GM12878 (cell line): ENCODE results near the gene NPHS2. TPM values are rescaled to one million over a fixed set of nuclear protein-coding genes. Genes with fewer than 3 reads are reported as not detected.
A peak's percentile ranks its signal among the peaks of the same experiment; 100 is the strongest.

Source experiments
- ATAC-seq: fragments of 200-7000 bp; cut with Tn5 transposase; 3 replicates; pipeline ENCODE4 v1.9.1; 2020; ENCODE audit warnings: mild to moderate bottlenecking, moderate library complexity
- Bru-seq: library from RNA; stranded (reverse); fragments of 400-500 nt; gene quantifications from one replicate; lab custom pipeline; 2021; lab: Mats Ljungman, UMichigan
- BruChase-seq, 2 experiments: library from RNA; stranded (reverse); fragments of 400-500 nt; gene quantifications; one replicate each; lab custom pipeline; 2021; lab: Mats Ljungman, UMichigan
- BruUV-seq: library from RNA; stranded (reverse); fragments of 400-500 nt; replicated peaks from 2 replicates; lab custom pipeline; 2021; lab: Mats Ljungman, UMichigan
- CTCF ChIA-PET: fragments of 300-600 bp; sonication (Branson Sonifier 250); formaldehyde crosslinking; extraction: SDS; loops from one replicate; lab custom pipeline; 2021; ENCODE audit warnings: inconsistent platforms; lab: Yijun Ruan, JAX
- POLR2A ChIA-PET: fragments of 350-600 bp; formaldehyde crosslinking; extraction: SDS; loops from one replicate; lab custom pipeline; 2021; ENCODE audit warnings: inconsistent platforms; lab: Charles Lee
- RAD21 ChIA-PET: fragments of 300-600 bp; sonication (Branson Sonifier 250); formaldehyde crosslinking; loops from one replicate; lab custom pipeline; 2023; ENCODE audit warnings: antibody characterized with exemption; ENCODE audit not compliant: unreplicated experiment; lab: Charles Lee
- SMC1A ChIA-PET: fragments of 300-600 bp; sonication (Branson Sonifier 250); formaldehyde crosslinking; loops from one replicate; lab custom pipeline; 2023; ENCODE audit not compliant: unreplicated experiment, uncharacterized antibody; lab: Charles Lee
- DNase-seq: peaks from one replicate; pipeline ENCODE4 v3.0.0-alpha.2; 2011; ENCODE audit warnings: low read depth, low spot score
- FAIRE-seq: peaks from 3 replicates; lab custom pipeline; 2011; peaks lifted over from hg19 to GRCh38; lab: Jason Lieb, UNC
- H2AFZ ChIP-seq: 2 replicates; pipeline ENCODE4 v1.6.0; 2011; ENCODE audit warnings: low read depth, low read length, control low read depth; ENCODE audit not compliant: control insufficient read depth
- H3K27ac ChIP-seq: 2 replicates; pipeline ENCODE4 v1.5.1; 2011; ENCODE audit warnings: control low read depth; ENCODE audit not compliant: control insufficient read depth, insufficient read depth
- H3K27me3 ChIP-seq, 2 experiments: replicated peaks in 1 of 2; 2 replicates each; pipeline versions ENCODE4 v1.6.0 to v1.6.1; 2011; ENCODE audit warnings: low read length in 1 of 2; ENCODE audit not compliant: control insufficient read depth in 2 of 2, insufficient read depth in 2 of 2
- H3K36me3 ChIP-seq, 2 experiments: 2 replicates each; pipeline ENCODE4 v1.5.1; 2011; ENCODE audit warnings: low read length in 1 of 2; ENCODE audit not compliant: control insufficient read depth in 2 of 2, insufficient read depth in 2 of 2
- H3K4me1 ChIP-seq: 2 replicates; pipeline ENCODE4 v1.6.1; 2011; ENCODE audit warnings: mild to moderate bottlenecking, low read length, moderate library complexity, mixed read lengths; ENCODE audit not compliant: control insufficient read depth, insufficient read depth
- H3K4me2 ChIP-seq: 2 replicates; pipeline ENCODE4 v1.6.0; 2011; ENCODE audit warnings: control low read depth; ENCODE audit not compliant: control insufficient read depth, insufficient read depth
- H3K4me3 ChIP-seq: fragments of 200-600 bp; sonication (generic); 2 replicates; pipeline ENCODE4 v1.5.1; 2016
- H3K79me2 ChIP-seq: 2 replicates; pipeline ENCODE4 v1.6.0; 2011; ENCODE audit warnings: low read length; ENCODE audit not compliant: control insufficient read depth, insufficient read depth
- H3K9ac ChIP-seq: 2 replicates; pipeline ENCODE4 v1.8.0; 2011; ENCODE audit warnings: low read length, control low read depth, mixed read lengths; ENCODE audit not compliant: control insufficient read depth, insufficient read depth
- H3K9me3 ChIP-seq: replicated peaks from 3 replicates; pipeline ENCODE4 v1.5.1; 2011; ENCODE audit warnings: mild to moderate bottlenecking, low read length; ENCODE audit not compliant: control insufficient read depth, insufficient read depth
- H4K20me1 ChIP-seq: 2 replicates; pipeline ENCODE4 v1.6.0; 2011; ENCODE audit not compliant: control insufficient read depth, insufficient read depth
- BMI1 ChIP-seq: fragments of 450-650 bp; IDR thresholded peaks from 2 replicates; pipeline ENCODE4 v1.6.1; 2016; ENCODE audit warnings: mild to moderate bottlenecking, moderate library complexity, borderline replicate concordance
- CBX5 ChIP-seq: sonication (generic); IDR thresholded peaks from 2 replicates; pipeline ENCODE4 v1.6.1; 2016; ENCODE audit warnings: low read depth, moderate library complexity, mild to moderate bottlenecking, inconsistent platforms
- ESRRA ChIP-seq: IDR thresholded peaks from 2 replicates; pipeline ENCODE4 v1.6.1; 2012; ENCODE audit warnings: mild to moderate bottlenecking, low read length, improper control_type of control experiment
- KAT2A ChIP-seq: conservative IDR thresholded peaks from 2 replicates; pipeline ENCODE4 v1.6.1; 2011; ENCODE audit warnings: low read depth, low read length; ENCODE audit not compliant: control insufficient read depth
- LARP7 ChIP-seq: fragments of 450-650 bp; IDR thresholded peaks from 2 replicates; pipeline ENCODE4 v1.6.1; 2017; ENCODE audit warnings: mild to moderate bottlenecking
- NBN ChIP-seq: fragments of 450-650 bp; IDR thresholded peaks from 2 replicates; pipeline ENCODE4 v1.6.1; 2016
- NFIC ChIP-seq: IDR thresholded peaks from 2 replicates; pipeline ENCODE4 v1.6.1; 2012; ENCODE audit warnings: low read depth, mild to moderate bottlenecking, inconsistent platforms, low read length, moderate library complexity
- RBBP5 ChIP-seq: fragments of 200-600 bp; sonication (generic); conservative IDR thresholded peaks from 2 replicates; pipeline ENCODE4 v1.6.1; 2016
- STAT3 ChIP-seq: IDR thresholded peaks from 2 replicates; pipeline ENCODE4 v1.6.1; 2011; ENCODE audit warnings: low read depth, low read length, improper control_type of control experiment
- WRNIP1 ChIP-seq: IDR thresholded peaks from 2 replicates; pipeline ENCODE4 v1.6.1; 2011; ENCODE audit warnings: low read depth, low read length, improper control_type of control experiment, borderline replicate concordance
- ZNF207 ChIP-seq: fragments of 450-650 bp; IDR thresholded peaks from 2 replicates; pipeline ENCODE4 v1.6.1; 2014; ENCODE audit warnings: antibody characterized with exemption, mild to moderate bottlenecking, borderline replicate concordance
- ZSCAN29 ChIP-seq: fragments of 450-650 bp; IDR thresholded peaks from 2 replicates; pipeline ENCODE4 v1.6.1; 2017; ENCODE audit warnings: mild to moderate bottlenecking, moderate library complexity
- ZZZ3 ChIP-seq: IDR thresholded peaks from 2 replicates; pipeline ENCODE4 v1.6.1; 2011; ENCODE audit warnings: low read depth; ENCODE audit not compliant: control insufficient read depth, insufficient read length
- WGBS: methylation state at CpG from one replicate; pipeline ENCODE4 v1.1.6; 2016; ENCODE audit warnings: low lambda C conversion rate; ENCODE audit not compliant: insufficient replicate concordance, insufficient coverage; ENCODE audit errors: missing lambda C conversion rate; 5-methylcytosine and 5-hydroxymethylcytosine counted together
- in situ Hi-C: fragments of 300-500 bp; cut with MboI; formaldehyde crosslinking; loops from 9 replicates; pipeline ENCODE4 v1.14.3; 2018; ENCODE audit warnings: mixed read lengths
- intact Hi-C: fragments of 100-400 bp; cut with micrococcal nuclease; formaldehyde crosslinking; loops from one replicate; pipeline ENCODE4 v1.14.2; 2022; ENCODE audit not compliant: unreplicated experiment
- long read RNA-seq, 2 experiments: library from polyadenylated mRNA; unstranded; transcript quantifications; one replicate each; pipeline ENCODE4 v2.0.0, GENCODE V29; 2019 to 2020
- polyA minus RNA-seq, 3 experiments: library from RNA; depleted of rRNA, polyadenylated mRNA; stranded (reverse); fragments of >200 nt; gene quantifications; 2 replicates each; pipeline ENCODE4 v1.2.3, GENCODE V29; 2011
- polyA plus RNA-seq, 11 experiments: library from polyadenylated mRNA; depleted of rRNA in 4 of 11; unstranded in 6 of 11; stranded (reverse) in 5 of 11; fragments of >200 nt; fragmentation: Nextera tagmentation in 4 of 11; fragmentation: Illumina TruSeq in 1 of 11; extraction: Ambion mirVana in 4 of 11; extraction: Trizol in 1 of 11; gene quantifications; 1 replicate in 1 of 11; 2 replicates in 10 of 11; pipeline versions ENCODE4 v1.2.1 to v1.2.3, GENCODE V29; 2011 to 2016; ENCODE audit warnings: inconsistent platforms in 2 of 11, missing spikeins in 2 of 11, low read depth in 1 of 11
- total RNA-seq, 4 experiments: library from RNA; depleted of rRNA in 3 of 4; stranded (reverse); fragments of >200 nt in 3 of 4; fragmentation: Illumina TruSeq in 1 of 4; extraction: Trizol in 1 of 4; gene quantifications; 2 replicates each; pipeline versions ENCODE4 v1.2.1 to v1.2.3, GENCODE V29; 2013 to 2021
- TF ChIP-seq, protein P1 (sequence below): fragments of 450-650 bp; formaldehyde crosslinking; IDR thresholded peaks from 2 replicates; pipeline ENCODE4 v1.4.0; 2022; ENCODE audit warnings: mild to moderate bottlenecking, moderate library complexity
- TF ChIP-seq, protein P2 (sequence below): fragments of 450-650 bp; IDR thresholded peaks from 2 replicates; pipeline ENCODE4 v1.6.1; 2016; ENCODE audit warnings: mild to moderate bottlenecking
- TF ChIP-seq, protein P3 (sequence below): IDR thresholded peaks from 2 replicates; pipeline ENCODE4 v1.6.1; 2011; ENCODE audit warnings: mild to moderate bottlenecking, low read depth, low read length, moderate library complexity; ENCODE audit not compliant: insufficient replicate concordance

NPHS2 gene
- total RNA-seq (2013; cell fraction: nucleolus; rRNA removed): not detected in 2 replicates
- total RNA-seq (2014; rRNA removed) (not detected in 2 replicates), total RNA-seq (2014; rRNA removed; fragmentation: Illumina TruSeq; extraction: Trizol) (not detected in 2 replicates), total RNA-seq (2021) (not detected in 2 replicates), polyA plus RNA-seq (2011; rRNA removed) (not detected in 2 replicates), polyA plus RNA-seq (2014; fragmentation: Illumina TruSeq; extraction: Trizol) (not detected in 2 replicates), polyA plus RNA-seq (2014; fragmentation: Nextera tagmentation; extraction: Ambion mirVana) (not detected), polyA plus RNA-seq (2014; rRNA removed) (not detected in 2 replicates), polyA plus RNA-seq (2016; fragmentation: Nextera tagmentation; extraction: Ambion mirVana) (not detected), polyA minus RNA-seq (2011; rRNA and poly(A)+ RNA removed) (not detected in 2 replicates), Bru-seq, nascent RNA (not detected), BruChase-seq, experiment 1, labeled RNA remaining after a 6-hour chase (not detected), BruChase-seq, experiment 2, labeled RNA remaining after a 2-hour chase (percentile 5 among the genes with signal in this experiment)
- not detected for polyA plus RNA-seq (2011; ENCODE audit: low read depth)
- polyA plus RNA-seq (2011; cell fraction: cytosol; rRNA removed): not detected in 2 replicates
- not detected in 2 replicates for polyA plus RNA-seq (2011; cell fraction: nucleus; rRNA removed)
- not detected in 2 replicates for polyA plus RNA-seq (2012)
- not detected in 2 replicates for polyA minus RNA-seq (2011; cell fraction: cytosol; rRNA and poly(A)+ RNA removed)
- not detected in 2 replicates for polyA minus RNA-seq (2011; cell fraction: nucleus; rRNA and poly(A)+ RNA removed)
- long read RNA-seq, experiment 1: 0 reads
- long read RNA-seq, experiment 2: 0 reads

DNA sequence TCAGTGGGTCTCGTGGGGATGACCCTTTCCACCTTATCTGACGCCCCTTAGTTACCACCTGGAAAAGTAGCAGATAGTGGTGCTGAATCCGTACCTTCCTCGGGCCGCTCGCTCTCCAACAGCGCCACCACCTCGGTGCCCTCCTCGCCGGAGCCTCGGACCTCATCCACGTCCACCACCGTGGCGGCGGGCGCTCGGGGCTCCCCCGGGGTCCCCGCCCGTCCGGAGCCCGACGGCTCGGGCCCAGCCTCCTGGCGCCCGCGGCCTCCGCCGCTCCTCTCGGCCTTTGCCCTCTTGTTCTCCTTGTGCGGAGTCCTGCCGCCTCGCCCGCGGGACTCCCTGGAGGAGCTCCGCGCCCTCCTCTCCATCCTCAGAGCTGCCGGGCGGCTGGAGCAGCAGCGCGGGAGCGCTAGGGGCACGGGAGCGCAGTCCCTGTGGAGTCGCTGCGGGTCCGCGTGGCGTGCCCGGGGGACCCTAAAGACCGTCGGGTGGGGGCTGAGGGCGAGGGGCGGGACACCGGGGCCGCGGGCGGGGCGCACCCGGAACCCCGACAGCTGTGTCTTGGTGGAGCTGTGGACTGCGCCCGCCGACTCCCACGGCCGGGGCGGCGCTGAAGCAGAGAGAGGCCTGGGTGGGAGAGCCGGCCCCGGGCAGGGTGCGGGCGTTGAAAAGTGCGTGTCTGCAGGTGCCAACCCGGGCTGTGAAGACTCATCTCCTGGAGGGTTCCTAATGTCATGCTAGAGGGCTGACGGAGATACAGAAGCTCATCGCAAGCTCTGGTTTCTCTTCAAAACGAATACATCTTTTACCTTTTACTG is at the start of gene NPHS2:
NPHS2 (minus strand) TSS at position 452 of the 818 bp plus-strand sequence; CDS start at position 368, 84 bp downstream.
- SMC1A ChIA-PET: no interaction called here
- 27% methylated on average over 41 of the region's 77 CpGs for WGBS
- H3K27me3 ChIP-seq: no peaks in the 10 kb centered on the region; a peak in 4 of 4 replicates
- no peaks in the 10 kb centered on the region for H3K79me2 ChIP-seq
- H3K4me3 ChIP-seq: no peak within 1 kb of the TSS
- no peaks in the 10 kb centered on the region for H3K9me3 ChIP-seq
- H2AFZ ChIP-seq: no peak within 1 kb of the TSS
- H3K4me2 ChIP-seq: no peak within 1 kb of the TSS
- in situ Hi-C loops: no loop called here
- POLR2A ChIA-PET: no interaction called here
- no peak within 1 kb of the TSS for H3K9ac ChIP-seq
- RAD21 ChIA-PET: no interaction called here
- FAIRE-seq (no peak), DNase-seq (no peak), ATAC-seq (no peak)
- H4K20me1 ChIP-seq: no peaks in the 10 kb centered on the region
- H3K27ac ChIP-seq: no peak within 1 kb of the TSS
- intact Hi-C loops: no loop called here
- no TSS peak for BruUV-seq
- H3K4me1 ChIP-seq: no peaks in the 10 kb centered on the region
- no peaks in the 10 kb centered on the region for H3K36me3 ChIP-seq
- CTCF ChIA-PET: no interaction called here
- no peak for TF ChIP-seq NBN
- no peak for TF ChIP-seq ZZZ3
- no peak for TF ChIP-seq LARP7
- TF ChIP-seq RBBP5: no peak
- no peak for TF ChIP-seq WRNIP1
- no peak for TF ChIP-seq ZNF207
- TF ChIP-seq, protein P1, sequence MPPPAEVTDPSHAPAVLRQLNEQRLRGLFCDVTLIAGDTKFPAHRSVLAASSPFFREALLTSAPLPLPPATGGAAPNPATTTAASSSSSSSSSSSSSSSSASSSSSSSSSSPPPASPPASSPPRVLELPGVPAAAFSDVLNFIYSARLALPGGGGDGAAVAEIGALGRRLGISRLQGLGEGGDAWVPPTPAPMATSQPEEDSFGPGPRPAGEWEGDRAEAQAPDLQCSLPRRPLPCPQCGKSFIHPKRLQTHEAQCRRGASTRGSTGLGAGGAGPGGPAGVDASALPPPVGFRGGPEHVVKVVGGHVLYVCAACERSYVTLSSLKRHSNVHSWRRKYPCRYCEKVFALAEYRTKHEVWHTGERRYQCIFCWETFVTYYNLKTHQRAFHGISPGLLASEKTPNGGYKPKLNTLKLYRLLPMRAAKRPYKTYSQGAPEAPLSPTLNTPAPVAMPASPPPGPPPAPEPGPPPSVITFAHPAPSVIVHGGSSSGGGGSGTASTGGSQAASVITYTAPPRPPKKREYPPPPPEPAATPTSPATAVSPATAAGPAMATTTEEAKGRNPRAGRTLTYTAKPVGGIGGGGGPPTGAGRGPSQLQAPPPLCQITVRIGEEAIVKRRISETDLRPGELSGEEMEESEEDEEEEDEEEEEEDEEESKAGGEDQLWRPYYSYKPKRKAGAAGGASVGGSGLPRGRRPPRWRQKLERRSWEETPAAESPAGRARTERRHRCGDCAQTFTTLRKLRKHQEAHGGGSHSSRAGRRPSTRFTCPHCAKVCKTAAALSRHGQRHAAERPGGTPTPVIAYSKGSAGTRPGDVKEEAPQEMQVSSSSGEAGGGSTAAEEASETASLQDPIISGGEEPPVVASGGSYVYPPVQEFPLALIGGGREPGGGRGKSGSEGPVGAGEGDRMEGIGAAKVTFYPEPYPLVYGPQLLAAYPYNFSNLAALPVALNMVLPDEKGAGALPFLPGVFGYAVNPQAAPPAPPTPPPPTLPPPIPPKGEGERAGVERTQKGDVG (CRISPR knock-in tag): no peak
- no peak for TF ChIP-seq CBX5
- no peak for TF ChIP-seq NFIC
- no peak for TF ChIP-seq ZSCAN29
- no peak for TF ChIP-seq ESRRA
- TF ChIP-seq, protein P2, sequence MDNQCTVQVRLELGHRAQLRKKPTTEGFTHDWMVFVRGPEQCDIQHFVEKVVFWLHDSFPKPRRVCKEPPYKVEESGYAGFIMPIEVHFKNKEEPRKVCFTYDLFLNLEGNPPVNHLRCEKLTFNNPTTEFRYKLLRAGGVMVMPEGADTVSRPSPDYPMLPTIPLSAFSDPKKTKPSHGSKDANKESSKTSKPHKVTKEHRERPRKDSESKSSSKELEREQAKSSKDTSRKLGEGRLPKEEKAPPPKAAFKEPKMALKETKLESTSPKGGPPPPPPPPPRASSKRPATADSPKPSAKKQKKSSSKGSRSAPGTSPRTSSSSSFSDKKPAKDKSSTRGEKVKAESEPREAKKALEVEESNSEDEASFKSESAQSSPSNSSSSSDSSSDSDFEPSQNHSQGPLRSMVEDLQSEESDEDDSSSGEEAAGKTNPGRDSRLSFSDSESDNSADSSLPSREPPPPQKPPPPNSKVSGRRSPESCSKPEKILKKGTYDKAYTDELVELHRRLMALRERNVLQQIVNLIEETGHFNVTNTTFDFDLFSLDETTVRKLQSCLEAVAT: no peak
- TF ChIP-seq, protein P3, sequence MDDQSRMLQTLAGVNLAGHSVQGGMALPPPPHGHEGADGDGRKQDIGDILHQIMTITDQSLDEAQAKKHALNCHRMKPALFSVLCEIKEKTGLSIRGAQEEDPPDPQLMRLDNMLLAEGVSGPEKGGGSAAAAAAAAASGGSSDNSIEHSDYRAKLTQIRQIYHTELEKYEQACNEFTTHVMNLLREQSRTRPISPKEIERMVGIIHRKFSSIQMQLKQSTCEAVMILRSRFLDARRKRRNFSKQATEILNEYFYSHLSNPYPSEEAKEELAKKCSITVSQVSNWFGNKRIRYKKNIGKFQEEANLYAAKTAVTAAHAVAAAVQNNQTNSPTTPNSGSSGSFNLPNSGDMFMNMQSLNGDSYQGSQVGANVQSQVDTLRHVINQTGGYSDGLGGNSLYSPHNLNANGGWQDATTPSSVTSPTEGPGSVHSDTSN: no peak
- no peak for TF ChIP-seq BMI1
- no peak for TF ChIP-seq STAT3
- no peak for TF ChIP-seq KAT2A
